ENCODE results near the gene PAX2.

GRCh38 chr10:100734295-100735086 lies 10.9 kb upstream of the PAX2 start:
- no peak for TF ChIP-seq CTCF (IDR thresholded peaks at IDR 0.05)
- TF ChIP-seq EP300 (IDR thresholded peaks at IDR 0.05), result no peak
- TF ChIP-seq POLR2A (IDR thresholded peaks at IDR 0.05), result no peak

Measured in suprapubic skin (tissue), 3 donors.